Cerebellar nuclear complex (tissue), 1 donor: Measurements from ENCODE around the gene LIMS4.
"Not testable (repeated sequence)": the region's sequence is repeated elsewhere in the genome, so short reads cannot be mapped to it uniquely, and the experiment has no call there.

Experiments used
- DNase-seq, 2 experiments: peaks; one replicate each; lab custom pipeline; 2025; lab: John Stamatoyannopoulos, UW

Gene LIMS4

DNA sequence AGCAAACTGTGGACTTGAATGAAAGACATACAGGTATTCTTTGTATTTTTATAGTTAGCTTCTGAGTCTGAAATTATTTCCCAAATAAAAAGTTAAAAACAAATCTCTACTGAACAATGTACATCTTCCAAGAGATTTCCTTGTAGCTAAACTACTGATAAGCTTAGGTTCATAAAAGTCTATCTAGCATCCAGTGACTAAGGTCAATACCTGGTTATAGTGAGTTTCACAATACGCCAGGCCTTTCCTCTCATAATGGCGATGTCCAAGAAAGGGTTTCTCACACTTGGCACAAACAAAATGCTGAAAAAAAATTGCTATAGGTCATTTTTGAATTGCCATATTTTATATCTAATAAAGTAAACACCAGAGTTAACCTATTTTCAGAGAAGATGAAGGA lies 21.7 kb downstream of the LIMS4 start:
- DNase-seq: not testable (repeated sequence)

DNA sequence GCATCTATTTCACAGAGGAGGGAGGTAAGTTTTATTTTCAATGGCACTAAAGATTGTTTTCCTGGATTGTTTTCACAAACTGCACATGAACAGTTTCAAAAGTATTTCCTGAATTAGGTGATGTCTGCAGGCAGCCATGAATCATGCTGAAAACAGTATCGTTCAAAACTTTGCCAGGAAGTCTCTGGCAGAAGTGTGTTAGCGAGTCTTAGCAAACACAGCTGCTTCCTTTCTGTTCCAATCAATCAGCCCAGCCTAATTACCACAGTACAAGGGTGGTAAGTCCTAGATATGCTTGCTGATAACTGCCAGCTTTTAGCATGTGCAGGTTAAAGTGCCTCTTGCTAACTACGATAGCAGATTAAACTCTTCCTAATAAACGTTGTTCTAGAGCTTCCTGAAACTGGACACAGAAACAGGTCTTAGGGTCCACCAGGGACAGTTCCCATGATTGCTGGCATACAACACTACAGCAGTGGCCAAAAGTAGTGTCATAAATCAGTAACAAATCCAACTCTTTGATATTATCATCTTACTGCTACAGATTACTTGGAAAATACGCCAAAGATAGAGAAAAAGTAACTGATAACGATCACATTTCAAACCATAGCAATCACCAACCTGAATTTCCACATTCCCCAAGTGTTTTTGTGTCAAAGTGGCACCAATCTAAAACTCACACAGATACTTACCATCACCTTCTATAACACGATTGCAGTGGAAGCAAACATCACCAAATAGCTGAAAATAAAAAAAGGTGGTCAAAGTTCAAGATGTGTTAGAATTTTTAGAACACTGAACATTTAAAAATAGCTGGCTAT lies 23.3 kb downstream of the LIMS4 start:
- not testable (repeated sequence) for DNase-seq

DNA sequence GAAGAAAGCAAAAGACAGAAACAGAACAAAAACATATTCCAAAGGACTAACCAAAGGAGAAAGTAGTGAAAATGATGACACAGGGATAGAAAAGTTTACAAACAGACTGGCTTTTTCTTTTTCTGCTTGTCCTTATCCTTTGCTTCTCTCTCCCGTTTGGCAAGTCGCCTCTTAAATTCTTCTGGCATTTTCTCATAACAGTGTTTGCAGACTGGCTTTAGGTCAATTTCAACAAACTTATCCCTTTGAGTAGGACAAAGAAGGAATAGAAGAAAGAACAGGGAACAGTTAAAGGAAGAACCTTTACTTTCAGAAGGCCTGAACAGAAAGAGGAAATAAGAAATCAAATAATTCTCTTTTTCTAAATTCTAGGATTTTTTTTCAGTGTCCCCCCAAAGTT lies 26.0 kb downstream of the LIMS4 start:
- DNase-seq: not testable (repeated sequence)

DNA sequence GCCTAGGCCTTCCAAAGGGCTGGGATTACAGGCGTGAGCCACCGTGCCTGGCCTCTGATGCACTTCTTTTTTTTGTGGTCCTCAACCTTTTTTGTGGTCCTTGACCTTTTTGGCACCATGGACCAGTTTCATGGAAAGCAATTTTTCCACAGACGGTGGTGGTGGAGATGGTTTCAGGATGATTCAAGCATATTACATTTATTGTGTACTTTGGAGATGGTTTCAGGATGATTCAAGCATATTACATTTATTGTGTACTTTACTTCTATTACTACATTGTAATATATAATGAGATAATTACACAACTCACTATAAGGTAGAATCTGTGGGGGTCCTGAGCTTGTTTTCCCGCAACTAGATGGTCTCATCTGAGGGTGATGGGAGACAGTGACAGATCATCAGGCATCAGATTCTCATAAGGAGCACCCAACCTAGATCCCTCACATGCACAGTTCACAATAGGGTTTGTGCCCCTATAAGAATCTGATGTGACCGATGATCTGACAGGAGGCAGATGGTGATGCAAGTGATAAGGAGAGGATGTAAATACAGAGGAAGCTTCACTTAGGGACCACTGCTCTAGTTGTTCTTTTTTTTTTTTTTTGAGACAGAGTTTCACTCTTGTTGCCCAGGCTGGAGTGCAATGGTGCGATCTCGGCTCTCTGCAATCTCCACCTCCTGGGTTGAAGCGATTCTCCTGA lies 29.2 kb downstream of the LIMS4 start:
- DNase-seq: not testable (repeated sequence)

DNA sequence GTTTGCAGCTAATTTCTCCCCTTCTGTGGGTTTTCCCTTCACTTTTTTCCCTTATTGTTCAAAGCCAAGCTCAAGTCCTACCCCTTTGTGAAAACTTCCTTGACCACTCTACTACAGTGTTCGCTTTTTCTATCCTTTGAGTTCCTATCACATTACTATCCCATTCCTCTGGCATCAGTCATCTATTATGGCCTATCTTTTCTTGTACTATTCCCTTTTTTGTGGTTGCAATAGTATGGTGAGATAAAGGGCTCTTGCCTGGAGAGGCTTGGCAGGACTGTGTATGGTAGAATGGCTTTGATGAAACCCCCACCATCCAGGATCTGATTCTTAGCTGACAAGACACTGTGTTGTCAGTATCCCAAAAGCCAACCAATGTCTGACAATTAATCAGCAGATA lies 30.7 kb downstream of the LIMS4 start:
- DNase-seq: not testable (repeated sequence)

DNA sequence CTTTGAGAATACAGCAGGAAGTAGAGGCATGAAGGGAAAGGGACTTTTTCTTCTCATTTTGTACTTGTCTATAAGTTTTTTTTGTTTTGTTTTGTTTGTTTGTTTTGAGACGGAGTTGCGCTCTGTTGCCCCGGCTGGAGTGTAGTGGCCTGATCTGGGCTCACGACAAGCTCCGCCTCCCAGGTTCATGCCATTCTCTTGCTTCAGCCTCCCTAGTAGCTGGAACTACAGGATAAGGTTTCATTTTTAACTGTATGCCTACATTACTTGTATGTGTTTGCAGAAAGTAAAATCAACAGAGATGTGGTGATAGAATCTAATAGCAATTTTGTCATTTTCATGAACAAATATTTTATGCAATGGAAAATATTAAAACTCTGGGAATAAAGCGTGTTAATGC lies 38.1 kb downstream of the LIMS4 start:
- not testable (repeated sequence) for DNase-seq

DNA sequence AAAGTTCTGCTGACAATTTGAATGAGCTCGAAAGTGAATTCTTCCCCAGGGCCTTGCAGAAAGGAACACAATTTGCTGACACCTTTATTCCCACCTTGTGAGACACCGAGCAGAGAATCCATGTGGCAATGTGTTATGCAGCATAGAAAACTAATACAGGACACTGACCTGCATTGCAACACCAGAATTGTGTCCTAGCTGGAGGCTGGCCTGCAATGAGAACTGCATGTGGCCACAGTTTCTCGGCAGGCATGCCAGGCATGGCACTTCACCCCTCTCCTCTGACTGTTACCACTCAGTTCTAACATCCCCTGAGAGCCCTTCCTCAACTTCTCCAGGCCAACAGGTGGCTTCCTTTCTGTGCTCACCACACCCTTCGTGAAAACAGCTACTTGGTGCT lies 46.9 kb downstream of the LIMS4 start:
- DNase-seq: not testable (repeated sequence)

DNA sequence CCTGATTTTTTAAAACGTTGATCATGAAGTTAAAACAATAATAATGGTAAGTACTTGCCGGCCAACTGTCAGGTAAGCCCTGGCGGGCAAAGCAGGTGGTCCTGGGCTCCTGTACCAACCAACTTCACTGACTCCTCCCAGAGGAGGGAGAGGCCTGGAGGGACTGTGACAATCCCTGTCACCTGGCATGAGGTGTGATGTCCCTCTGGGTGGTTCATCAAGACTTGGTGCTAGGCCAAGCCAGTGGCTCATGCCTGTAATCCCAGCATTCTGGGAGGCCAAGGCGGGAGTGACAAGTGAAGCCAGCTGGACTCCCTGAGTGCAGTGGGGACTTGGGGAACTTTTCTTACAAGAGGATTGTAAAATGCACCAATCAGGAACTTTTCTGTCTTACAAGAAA lies 48.2 kb downstream of the LIMS4 start:
- not testable (repeated sequence) for DNase-seq

DNA sequence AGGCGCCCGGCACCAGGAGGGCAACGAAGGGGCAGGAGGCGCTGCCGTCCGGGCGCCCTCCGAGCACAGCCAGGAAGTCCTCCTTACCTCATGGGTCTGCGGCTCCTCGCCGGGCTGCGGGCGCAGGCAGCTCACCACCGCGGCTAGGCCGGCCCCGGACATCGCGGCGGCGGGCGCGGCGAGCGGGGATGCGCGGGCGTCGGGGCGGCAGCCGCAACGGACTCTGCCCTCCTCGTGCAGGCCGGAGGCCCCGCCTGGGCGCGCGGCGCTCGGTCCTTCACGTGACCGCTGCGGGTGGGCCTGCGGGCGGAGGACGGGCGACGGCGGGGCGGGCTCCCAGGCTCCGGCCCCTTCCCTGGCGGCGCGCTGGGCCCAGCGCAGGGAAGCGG lies 49.0 kb downstream of the LIMS4 start:
- not testable (repeated sequence) for DNase-seq

DNA sequence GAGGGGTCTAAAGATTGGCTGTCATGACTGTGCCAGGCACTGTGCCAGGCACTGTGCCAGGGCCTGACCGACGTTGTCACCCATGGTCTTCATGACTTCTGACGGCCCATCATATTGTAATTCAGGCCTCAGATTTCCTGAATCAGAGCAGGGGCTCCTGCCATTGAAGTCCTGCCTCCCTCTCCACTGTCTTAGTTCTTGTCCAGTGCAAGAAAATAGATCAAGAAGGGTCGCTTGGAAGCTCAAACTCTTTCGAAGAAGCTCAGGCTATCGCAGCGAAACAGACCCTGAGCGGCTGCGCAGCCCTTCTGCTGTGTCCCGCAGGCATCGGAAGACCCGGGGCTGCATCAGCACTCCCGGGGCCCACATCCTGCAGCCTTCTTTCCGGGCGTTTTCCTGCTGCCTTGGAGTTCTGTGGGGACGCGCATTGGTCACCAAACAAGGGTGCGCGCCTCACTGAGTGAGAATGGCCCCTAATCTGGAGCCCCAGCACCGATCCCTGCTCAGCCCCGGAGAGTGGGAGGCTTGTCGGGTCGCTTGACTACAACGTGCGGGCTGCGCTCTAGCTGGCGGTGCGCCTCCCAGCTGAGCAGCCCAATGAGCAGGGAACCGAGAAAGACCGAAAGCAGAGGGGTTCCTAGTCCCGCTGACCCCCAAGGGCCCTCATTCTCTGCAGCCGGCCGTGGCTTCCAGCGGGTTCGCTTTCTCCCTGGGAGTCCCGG lies 49.6 kb downstream of the LIMS4 start:
- DNase-seq: not testable (repeated sequence)

DNA sequence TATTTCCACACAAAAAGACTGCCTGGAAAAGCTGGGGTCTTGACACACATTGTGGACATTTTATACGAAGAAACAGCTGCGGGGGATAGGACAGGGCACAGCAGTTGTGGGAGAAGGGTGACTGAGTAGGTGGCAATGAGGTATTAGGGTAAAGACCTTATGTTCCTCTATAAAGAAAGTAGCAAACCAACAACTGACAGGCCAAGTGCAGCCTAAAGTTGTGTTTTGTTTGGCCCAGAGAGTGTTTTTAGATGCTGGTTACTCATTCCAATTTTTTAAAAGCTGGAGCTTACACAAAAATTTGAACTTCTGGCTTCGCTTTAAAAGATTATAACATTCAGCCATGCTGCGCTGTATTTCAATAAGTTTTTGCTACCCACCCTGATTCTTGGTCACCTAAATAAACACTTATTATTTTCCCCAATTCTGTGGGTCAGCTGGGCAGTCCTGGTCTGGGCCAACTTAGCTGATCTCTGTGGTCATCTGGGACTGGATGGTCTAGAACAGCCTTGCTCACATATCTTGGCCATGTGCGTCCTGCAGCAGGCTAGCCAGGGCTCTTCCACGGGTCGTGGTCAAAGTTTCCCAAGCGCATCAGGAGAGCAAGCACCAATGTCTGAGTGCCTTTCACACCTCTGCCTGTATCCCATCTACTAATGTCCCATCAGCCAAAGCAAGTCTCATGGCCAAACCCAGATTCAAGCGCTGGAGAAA lies 51.8 kb downstream of the LIMS4 start:
- DNase-seq: not testable (repeated sequence)

DNA sequence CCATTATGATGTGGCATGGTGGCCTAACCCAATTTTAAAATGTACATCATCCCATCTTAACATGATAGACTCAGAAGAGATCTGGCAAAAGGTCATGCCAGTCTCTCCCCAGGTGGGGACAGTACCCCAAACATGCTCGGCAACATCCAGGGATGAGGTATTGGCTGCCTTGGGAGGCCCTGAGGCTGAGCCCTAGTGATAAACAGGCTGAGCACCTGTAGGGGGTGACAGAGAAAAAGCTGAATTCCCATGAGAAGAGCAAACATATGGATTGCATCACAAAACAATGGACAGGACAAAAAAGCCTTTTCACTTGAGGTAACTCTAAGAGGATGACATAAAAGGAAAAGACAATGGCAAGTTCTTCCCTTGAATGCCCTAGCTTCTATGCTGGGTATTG lies 65.5 kb downstream of the LIMS4 start:
- not testable (repeated sequence) for DNase-seq

DNA sequence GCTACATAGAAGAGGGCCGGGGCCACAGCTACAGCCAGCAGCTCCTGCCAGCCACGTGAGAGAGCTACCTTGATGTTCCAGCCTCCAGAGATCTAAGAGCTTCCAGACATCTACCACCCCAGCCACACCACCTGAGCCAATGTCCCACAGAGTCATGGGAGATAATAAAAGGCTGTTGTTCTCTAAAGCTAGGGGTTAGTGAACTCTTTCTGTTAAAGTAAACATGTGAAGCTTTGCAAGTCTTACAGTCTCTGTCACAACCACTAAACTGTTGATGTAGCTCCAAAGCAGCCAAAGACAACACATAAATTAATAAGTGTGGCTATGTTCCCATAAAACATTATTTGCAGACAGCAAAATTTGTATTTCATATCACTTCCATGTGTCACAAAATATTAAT lies 67.6 kb downstream of the LIMS4 start:
- not testable (repeated sequence) for DNase-seq

DNA sequence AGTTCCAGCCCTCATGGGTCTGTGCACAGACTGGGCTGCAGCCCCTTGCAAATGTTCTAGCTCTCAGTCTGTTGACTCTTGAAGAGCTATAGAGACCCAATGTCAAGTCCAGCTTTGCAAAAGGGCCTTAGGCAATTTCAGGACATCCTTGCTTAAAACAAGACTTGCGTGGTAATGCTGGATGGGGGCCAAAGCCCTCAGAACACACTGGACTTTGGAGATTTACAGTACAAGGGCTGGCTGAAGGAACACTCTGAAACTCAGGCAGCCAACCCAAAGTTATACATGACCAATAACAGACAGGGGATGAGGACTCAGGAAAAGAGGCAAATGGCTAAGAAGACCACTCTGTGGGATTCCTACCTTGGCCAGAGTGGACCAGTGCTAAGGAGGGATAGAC lies 68.4 kb downstream of the LIMS4 start:
- DNase-seq: not testable (repeated sequence)

DNA sequence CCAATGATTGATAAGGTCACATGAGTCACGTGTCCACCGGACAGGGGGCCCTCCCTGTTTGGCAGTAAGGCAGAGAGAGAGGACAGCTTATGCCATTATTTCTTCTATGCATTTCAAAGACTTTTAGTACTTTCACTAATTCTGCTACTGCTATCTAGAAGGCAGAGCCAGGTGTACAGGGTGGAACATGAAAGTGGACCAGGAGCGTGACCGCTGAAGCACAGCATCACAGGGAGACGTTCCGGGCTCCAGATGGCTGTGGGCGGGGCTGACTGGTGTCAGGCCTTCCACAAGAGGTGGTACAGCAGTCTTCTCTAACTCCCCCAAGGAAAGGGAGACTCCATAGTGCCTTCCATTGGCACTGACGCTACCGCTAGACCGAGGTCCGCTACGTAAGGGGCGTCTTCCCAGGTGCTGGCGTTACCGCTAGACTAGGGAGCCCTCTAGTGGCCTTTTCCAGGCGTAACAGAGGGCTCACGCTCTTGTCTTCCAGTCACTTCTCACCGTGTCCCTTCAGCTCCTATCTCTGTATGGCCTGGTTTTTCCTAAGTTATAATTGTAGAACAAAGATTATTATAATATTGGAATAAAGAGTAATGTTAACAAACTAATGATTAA lies 71.5 kb downstream of the LIMS4 start:
- not testable (repeated sequence) for DNase-seq

DNA sequence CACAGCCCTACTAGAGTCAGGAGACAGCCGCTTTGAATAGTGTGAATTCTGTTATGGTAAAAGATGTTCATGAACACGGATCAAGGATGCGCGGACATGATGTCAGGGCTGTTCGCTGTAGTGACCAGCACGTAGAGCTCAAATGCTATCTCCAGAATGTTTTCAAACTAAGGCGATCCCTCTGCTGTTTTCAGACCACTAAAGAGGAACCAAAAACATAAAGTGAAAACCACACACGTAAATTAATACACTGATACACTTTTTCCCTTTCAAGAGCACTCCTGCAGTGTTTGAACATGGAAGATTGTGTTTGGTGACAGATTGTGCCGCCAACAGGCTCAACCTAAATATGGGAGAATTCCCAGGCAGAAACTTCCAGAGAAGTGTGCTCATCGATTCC lies 73.2 kb downstream of the LIMS4 start:
- not testable (repeated sequence) for DNase-seq

DNA sequence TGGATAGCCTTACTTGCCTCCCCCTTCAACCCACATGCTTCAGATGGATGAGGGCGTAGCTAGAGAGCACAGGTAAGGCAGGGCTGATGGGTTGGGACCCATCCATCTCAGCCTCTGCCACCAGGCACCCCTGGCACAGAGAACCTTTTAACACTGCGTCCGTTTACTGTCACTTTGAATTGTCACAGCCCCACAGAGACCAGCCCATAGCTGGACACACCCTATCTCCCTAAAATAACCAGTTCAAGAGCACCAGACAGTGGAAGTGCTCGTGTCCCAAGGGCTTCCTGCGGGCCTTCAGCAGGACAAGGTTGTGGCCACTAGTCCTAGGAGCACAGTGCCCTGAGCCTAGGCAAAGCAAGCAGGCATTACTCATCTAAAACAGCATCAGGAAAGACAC lies 76.6 kb downstream of the LIMS4 start:
- not testable (repeated sequence) for DNase-seq
